SIG-M5 treated with dmso at 0.1 percent for 504 hours (cell line): Measurements from ENCODE around the gene BTBD17.

Experiments used
- DNase-seq: peaks from one replicate; lab custom pipeline; 2025; ENCODE audit not compliant: unreplicated experiment; lab: John Stamatoyannopoulos, UW

Gene BTBD17

DNA sequence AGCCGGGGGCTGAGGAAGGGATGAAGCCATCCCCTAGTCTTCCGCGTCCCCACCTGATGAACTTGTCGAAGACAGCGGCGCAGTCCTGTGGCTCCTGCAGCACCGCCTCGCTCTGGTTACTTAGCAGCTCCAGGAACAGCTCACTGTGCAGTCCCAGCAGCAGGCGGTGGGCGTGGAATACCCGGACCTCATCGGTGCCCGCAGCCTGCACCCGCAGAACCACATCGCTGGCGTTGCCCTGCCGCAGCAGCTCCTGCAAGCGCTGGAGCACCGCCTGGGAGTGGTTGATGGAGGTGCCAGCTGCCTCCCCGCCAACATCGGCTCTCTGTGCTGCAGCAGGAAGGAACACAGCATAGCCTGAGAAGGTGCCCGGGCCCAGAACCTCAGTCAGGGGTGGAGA, 1.8 kb downstream of the BTBD17 start:
- no peak for DNase-seq

DNA sequence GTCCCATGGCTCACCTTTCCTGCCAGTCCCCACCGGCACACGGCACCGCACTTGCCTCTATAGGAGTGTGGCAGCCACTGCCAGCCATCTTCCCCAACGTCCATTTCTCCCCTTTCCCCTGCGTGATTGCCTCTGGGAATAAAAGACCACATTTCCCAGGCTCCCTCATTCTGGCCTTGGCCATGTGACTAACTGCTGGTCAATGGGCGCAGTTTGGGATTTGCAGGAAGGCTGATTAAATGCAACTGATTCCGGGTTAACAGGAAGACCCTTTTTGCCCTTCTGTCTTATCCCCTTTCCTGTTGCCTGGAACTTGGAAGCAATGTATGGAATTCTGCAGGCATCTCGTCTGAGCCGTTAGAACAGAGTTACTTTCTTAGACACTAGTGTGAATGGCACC, 3.0 kb downstream of the BTBD17 start:
- no peak for DNase-seq

DNA sequence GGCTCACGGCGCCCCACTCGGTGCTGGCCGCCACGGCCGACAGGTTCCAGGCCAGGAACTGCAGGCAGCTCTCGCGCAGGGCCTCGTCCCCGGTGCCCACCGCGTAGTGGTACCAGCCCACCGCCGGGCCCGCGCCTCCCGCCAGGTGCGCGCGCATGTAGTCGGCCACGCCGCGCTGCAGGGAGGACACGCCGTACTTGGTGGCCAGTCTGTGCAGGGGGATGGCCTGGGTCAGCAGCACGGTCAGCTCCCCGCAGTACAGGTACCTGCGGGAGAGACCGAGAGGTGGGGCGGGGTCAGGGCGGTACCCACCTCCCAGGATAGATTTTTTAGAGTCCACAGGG, 4.2 kb downstream of the BTBD17 start:
- no peak for DNase-seq

DNA sequence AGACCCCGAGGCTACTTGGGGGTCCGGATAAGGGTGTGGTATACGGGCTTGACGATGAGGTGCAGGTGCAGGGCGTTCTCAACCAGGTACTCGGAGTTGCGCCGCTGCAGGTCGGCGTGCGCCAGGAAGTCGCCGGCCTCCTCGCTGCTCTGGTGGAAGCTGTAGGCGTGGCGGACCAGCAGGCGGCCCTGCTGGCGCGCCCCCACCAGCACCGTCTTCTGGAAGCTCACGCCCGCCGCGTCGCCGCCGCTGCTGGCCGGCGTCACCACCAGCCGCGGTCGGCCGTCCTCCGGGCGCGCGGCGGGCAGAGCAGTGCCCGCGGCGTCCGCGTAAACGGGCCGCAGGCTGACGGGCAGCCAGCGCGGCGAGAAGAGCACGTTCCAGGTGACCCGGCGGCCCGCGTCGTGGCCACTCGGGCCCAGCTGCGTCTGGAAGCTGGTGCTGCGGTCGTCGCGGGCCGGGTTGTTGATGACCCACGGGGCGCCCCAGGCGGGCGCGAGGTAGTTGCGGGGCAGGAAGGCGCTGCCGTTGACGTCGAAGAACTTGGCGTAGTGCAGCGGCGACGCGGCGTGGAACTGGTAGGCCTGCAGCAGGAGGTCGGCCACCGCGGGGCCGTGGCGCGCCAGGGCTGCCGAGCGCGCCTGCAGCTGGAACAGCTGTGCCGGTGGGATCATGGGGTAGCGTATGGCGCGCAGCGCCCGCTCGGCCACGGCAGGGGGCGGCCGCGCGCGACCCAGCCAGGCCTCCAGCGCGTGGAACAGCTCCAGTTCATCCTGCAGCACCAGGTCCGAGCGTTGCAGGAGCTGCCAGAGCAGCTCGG, 4.8 kb downstream of the BTBD17 start:
- DNase-seq: no peak

DNA sequence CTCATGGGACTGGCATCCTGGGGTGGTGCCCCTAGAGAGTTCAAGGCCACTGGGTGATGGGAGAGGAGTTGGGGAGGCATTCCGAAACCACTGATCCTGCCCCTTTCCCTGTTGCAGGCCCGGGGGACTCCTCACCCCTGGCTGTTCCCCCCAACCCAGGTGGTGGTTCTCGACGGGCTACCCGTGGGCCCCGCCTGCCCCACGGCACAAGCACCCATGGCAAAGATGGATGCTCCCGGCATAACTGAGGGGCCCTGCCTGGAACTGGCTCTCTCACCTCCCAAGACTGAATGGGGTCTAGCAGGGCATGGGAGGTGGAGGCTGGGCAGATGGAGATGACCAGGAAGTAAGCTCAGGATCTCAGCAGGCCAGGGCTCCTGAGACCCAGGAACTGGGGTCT, 6.6 kb downstream of the BTBD17 start:
- DNase-seq: no peak

DNA sequence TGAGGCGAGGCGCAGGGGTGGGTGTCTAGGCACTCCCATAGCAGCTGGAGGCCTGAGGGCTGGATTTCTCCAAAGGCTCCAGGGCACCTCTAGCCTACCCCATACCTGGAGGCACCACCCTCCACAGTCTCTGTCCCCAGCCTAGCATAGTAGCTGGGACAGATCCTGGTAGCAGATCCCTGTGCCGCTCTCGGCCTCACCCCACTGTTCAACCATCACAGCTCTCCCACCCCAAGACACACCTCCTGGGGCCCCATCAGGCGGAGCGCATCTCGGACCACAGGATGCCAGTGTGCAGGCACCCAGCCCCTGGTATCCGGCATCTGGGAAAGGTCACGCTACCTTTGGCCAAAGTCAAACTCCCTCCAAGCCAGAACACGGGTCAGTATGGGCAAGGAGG, 7.1 kb downstream of the BTBD17 start:
- DNase-seq: no peak

DNA sequence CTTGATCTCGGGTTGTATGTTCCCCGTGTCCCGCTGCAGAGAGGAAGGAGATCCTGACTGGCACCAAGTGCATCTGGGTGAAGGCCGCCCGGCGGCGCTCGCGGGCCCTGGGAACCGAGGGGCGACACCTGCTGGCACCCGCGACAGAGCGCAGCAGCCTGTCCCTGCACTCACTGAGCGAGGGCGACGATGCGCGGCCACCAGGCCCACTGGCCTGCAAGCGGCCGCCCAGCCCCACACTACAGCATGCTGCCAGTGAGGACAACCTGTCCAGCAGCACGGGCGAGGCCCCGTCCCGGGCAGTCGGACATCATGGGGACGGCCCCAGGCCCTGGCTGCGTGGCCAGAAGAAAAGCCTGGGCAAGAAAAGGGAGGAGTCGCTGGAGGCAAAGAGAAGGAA, 7.5 kb downstream of the BTBD17 start:
- peak; percentile 60 for DNase-seq

DNA sequence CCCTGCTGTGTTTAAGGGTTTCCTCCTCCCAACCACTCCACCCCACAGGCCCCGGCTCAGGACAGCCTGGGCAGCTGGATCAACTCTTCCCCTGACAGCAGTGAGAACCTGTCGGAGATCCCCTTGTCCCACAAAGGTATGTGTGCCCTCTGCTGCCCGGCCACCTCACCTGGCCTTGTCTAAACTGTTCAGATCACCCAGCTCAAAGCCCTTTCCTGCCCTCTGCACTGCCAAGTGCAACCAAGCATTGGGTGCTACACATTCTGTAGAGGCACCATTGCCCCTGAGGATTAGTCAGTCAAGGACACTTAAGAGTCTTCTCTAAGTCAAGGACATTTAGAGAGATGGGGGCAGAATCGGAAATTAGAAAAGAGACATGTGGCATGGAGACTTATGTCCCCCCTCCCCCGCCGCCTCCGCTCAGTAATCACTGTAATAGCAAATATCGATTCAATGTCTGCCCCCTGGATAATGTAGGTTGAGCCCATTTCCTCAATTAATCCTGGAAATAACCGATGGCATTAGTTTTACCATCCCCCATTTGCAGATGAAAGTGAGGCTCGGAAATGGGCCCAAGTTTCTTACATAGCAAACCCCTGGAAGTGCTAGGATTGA, 8.1 kb downstream of the BTBD17 start:
- DNase-seq: no peak

DNA sequence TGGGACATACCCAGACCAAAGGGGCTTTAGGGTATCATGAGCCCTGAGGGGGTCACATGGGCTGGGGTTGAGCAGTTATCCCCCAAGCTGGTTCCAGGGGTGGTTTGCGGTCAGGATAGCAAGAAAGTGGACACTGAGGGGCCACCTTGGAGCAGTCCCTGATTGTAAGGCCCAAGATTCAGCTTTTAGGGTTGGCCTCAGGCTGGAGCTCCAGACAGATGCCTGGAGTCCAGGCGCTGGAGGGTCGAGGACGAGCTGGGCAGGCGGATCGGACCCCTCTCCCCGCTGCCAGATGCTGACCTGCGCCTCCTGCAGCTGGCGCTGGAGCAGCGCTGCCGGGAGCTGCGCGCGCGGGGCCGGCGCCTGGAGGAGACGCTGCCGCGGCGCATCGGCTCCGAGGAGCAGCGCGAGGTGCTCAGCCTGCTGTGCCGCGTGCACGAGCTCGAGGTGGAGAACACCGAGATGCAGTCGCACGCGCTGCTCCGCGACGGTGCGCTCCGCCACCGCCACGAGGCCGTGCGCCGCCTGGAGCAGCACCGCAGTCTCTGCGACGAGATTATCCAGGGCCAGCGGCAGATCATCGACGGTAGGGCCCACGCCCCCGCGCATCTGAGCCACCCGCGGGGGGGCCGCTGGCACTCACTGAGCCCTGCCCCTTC, 10.0 kb downstream of the BTBD17 start:
- no peak for DNase-seq

DNA sequence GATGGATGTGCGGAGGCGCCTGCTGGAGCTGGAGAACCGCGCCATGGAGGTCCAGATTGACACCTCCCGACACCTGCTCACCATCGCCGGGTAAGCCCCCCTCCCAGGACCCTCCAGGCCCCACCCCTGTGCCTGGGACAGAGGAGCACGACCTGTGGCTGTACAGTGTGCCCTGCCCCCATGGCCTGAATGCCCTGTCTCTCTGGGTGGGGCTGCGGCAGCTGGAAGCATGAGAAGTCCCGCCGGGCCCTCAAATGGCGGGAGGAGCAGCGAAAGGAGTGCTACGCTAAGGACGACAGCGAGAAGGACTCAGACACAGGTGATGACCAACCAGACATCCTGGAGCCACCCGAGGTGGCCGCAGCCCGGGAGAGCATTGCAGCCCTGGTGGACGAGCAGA, 11.2 kb downstream of the BTBD17 start:
- no peak for DNase-seq

DNA sequence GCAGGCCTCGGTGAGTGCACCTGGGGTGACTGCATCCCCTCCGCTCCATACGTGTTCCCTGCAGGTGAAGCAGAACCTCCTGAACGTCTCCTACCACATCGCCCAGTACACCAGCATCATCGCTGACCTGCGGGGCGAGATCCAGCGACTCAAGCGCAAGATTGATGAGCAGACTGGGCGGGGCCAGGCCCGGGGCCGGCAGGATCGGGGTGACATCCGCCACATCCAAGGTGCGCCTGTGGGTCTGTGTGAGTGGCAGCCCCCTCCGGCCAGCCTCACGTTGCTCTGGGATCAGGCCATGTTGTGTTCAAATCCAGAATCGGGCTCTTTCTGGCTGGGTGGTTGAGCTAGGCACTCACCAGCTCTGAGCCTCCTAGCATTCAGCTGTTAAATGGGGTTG, 12.5 kb downstream of the BTBD17 start:
- DNase-seq: no peak

DNA sequence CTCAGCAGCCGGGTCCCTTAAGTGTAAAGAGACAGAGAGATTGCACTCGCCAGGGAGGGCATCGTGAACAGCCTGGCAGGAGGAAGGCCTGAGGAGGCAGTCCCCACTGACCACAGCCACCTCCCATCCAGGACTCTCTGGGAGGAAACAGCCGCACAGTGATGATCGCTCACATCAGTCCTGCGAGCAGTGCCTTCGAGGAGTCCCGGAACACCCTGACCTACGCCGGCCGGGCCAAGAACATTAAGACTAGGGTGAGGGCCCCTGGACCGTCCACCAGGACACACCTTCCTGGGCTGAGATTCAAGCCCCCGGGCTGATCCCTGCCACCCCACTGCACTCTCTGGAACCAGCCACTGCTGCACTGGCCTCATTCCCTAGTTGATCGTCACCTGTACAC, 14.0 kb downstream of the BTBD17 start:
- no peak for DNase-seq

DNA sequence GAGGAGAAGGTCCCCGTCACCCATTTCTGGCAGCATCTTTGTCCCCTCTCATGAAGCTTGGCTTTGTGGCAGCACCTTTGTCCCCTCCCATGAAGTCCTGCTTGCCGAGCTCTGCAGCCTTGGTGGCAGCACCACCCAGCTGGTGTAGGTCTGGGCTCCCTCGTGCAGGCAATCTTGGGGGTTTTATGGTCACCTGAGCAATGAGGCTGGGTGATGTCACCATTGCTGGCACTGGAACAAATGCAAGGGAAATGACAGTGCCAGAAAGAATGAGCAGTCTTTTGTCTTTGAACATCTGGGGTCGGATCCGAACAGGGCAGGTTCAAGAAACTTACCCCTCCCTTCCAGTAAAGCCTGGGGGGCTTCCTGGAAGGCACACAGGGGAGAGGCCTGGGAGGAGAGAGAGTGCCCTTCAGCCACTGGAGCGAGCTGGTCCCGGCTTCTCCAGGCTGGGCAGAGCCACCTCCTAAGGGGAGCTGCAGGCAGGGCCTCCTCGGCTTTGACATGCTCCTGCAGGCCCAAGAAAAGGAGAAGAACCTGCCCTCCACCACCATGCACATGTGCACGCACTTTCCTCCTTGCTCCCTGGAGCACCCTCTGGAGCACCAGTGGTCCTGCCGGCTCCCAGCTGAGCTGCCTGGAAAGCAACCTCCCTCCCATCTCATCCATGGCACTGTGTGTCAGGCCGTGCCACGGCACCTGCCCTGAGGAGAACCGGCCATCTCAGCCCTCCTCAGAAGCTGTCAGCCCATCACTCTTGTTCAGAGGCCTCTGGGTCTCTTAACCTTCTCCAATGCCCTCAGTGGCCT, 16.0 kb downstream of the BTBD17 start:
- no peak for DNase-seq

DNA sequence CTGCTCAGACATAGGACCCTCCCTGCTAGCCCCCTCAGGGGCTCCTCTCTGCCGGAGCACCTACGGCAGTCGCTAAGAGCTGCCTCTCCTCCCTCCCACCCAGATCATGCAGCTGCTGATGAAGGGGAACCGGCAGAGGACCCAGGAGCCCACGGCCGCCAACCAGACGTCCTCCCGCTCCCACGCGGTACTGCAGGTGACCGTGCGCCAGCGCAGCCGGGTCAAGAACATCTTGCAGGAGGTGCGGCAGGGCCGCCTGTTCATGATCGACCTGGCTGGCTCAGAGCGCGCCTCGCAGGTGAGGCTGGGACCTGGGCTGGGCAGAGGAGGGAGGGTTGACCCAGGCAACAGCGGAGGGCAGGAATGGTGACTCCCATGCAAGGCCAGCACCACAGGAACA, 17.0 kb downstream of the BTBD17 start:
- DNase-seq: no peak

DNA sequence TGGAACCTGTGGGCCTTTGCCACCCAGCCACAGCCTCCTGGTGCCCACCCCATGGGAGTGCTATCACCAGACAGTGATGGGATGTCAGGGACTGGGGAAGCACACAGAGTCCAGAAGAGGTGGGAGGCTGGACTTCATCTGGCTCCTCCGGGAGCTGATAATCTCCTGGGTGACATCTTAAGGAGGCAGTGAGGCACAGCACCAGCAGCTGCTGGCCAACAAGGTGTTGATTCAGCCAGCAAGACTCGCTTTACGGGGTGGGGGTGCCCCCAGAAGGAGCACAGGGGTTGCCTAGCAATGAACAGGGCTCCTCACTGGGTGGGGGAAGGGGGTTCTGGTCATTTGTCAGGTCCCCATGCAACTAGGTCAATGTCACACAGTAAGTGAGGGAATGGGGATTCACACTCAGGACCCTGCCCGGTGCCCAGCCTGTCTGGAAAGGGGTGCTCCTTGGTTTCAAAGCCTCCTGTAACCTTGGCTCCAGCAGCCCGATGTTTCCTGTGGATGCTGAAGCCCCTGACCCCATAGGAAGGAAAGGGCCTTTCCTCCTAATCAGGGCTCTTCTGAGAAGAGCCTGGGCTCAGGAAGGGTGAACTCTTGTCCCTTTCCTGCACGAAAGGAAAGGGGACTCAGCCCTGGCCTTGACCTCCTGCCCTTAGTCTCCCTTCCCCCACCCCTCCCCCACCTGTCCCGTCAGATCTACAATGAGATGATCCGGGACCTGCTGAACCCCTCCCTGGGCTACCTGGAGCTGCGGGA, 18.0 kb downstream of the BTBD17 start:
- DNase-seq: no peak

DNA sequence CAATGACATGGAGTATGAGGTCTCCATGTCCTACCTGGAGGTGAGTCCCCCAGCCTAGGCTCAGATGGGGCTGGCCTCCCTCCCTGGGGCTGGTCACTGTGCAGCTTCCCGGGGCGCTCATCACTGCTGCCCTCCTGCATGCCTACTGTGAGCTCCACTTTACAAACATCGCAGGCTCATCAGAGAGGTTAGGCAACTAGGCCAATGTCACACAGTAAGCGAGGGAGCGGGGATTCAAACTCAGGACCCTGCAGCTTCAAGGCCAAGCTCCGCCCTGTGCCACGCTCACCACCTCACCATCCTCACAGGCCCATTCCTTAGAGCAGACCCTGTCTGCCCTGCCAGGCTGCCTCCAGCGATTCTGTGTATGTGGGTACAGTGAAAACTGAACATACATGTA, 18.5 kb downstream of the BTBD17 start:
- DNase-seq: no peak

DNA sequence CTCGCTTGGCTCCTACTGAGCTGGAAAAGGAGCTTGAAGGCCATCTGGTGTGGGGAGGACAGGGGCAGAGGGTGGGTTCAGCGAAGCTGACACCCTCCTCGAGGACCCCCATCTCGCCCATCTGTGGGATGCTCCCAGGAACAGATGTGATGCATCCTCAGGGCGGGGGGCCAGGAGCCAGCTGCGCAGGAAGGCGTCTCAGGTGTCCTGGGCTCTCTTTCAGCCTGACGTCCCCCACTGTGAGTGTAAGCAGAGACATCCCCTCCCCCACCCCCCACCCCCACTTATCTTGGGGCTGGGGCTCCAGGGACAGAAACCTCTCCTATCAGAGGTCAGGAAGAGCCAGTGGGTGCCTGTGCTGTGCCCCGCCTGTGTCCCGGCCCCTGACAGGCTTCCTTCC, 19.4 kb downstream of the BTBD17 start:
- DNase-seq: no peak

DNA sequence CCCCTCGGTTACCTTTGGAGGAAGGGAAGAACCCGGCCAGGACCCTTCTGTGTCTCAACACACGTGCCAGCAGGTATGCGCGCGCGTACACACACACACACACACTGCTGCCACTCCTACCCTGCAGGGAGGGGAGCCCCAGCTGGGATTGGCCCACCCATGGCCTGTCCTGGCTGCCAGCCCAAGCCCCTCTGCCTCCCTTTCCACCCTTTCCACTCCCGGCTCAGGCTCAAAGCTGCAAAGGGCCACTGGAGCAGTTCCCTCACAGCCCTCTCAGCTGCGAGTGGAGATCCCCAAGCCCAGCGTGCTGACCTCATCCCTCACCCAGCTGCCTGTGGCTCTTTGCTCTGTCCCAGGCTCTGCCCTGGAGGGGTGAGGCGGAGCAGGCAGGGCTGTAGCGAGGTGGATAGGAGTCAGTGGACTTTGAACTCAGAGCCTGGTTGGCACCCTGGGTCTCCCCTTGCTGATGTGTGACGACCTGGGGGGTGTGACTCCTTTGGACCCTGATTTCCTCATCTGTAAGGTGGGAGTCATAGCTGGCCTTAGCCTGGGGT, 21.1 kb downstream of the BTBD17 start:
- DNase-seq: no peak

DNA sequence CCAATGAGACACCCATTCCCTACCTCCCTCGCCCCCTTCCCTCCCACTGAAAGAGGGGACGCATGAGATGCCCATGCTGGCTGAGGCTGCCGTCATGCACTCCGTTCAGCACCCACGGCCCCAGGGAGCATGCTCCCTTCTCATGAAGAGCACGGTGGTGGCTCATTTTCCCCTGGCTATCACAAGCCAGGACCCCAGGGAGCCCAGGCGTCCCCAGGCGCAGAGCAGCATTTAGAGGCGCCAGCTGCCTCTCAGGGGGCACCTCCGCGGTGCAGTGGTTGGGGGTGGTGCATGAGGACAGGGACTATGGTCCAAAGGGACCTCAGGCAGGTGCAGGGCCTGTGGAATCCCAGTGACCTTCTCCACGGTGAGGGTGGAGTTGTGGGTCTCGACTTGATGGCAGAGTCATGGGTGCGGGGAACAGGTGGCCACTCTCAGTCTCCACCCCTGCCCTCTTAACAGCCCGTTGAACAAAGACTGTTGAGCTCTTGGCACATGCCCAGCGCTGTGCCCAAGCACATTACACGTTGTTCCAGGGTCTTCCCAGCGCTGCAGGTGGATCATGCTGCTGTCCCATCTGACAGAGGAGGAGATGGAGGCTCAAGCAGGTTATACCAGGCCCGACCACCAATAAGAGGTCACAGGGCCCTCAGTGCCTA, 22.0 kb downstream of the BTBD17 start:
- DNase-seq: no peak

DNA sequence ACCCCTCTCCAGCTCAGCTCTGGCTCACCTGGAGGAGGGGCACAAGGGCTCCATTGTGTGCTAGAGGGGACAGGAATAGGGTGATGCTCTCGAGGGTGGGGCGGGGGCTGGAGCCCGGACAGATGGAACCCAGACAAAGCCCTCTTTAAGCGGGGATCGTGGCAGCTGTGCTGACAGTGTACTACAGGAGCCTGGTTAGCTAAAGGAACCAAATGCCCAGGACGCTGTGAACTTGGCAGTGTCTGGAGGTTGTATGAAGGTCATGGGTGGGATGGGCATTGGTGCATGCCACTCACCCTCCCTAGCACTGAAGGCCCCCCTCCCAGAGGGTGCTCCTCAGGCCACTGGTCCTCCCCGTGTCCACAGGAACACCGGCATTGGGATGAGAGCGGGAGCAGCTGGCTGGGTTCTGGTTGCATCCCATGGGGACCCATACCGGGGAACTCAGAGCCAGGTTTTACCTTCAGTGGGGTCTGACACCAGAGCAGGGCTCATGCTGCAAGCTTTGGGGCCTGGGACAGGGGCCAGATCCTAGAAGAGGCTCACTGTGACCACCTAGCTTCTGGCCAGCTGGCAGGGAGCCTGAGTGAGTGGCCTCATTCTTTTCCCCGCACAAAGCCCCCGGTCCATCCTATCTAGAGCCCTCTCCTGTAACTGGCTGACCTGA, 23.7 kb downstream of the BTBD17 start:
- DNase-seq: no peak
